Stimulated activated naive CD8-positive, alpha-beta T cell treated with anti-CD3 and anti-CD28 coated beads, Interleukin-15, amount 100 ng/mL, for 72 hours (primary cell): ENCODE results near the gene RNASE9.
"Not testable (repeated sequence)": the region's sequence is repeated elsewhere in the genome, so short reads cannot be mapped to it uniquely, and the experiment has no call there.

ENCODE experiments used
- ATAC-seq: fragments of 150-1000 bp; cut with Tn5 transposase; 2 replicates; pipeline ENCODE4 v1.10.0; 2021; ENCODE audit warnings: mild to moderate bottlenecking, moderate library complexity
- DNase-seq, 2 donors: peaks; one replicate each; pipeline ENCODE4 v3.0.0; 2021 to 2022
- H3K27ac Mint-ChIP-seq, 2 donors: one replicate each; pipeline ENCODE4 v1.8.0; 2022; ENCODE audit warnings: mild to moderate bottlenecking in 2 of 2, mixed read lengths in 2 of 2, moderate library complexity in 2 of 2
- H3K27me3 Mint-ChIP-seq: one replicate; pipeline ENCODE4 v1.8.0; 2022; ENCODE audit warnings: mixed read lengths
- H3K4me1 Mint-ChIP-seq: one replicate; pipeline ENCODE4 v1.8.0; 2022; ENCODE audit warnings: mild to moderate bottlenecking, mixed read lengths
- H3K4me3 Mint-ChIP-seq, 2 donors: one replicate each; pipeline ENCODE4 v1.8.0; 2022; ENCODE audit warnings: mild to moderate bottlenecking in 2 of 2, mixed read lengths in 2 of 2, moderate library complexity in 1 of 2
- H3K9me3 Mint-ChIP-seq, 2 donors: one replicate each; pipeline ENCODE4 v1.8.0; 2022; ENCODE audit warnings: mixed read lengths in 2 of 2

Gene RNASE9

DNA sequence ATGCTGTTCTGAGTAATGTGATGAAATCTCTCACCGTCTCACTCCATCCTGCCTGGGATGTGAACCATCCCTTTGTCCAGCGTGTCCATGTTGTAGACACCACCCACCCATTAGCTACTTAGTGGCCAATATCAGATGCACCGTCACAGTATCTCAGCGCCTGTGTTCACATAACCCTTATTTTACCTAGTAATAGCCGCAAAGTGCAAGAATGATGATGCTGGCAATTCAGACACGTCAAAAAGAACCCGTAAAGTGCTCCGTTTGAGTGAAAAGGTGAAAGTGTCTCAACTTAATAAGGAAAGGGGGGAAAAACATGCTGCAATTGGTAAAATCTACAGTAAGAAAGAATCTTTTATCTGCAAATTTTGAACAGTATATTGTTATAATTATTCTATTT, 52.5 kb downstream of the RNASE9 start:
- H3K4me1 Mint-ChIP-seq: no peaks in the 10 kb centered on the region
- no peaks in the 10 kb centered on the region for H3K9me3 Mint-ChIP-seq
- no peak overlapping the region for H3K4me3 Mint-ChIP-seq
- H3K27ac Mint-ChIP-seq: no peak overlapping the region
- no peak for ATAC-seq
- DNase-seq: no peak
- no peaks in the 10 kb centered on the region for H3K27me3 Mint-ChIP-seq

- not testable (repeated sequence) for ATAC-seq, H3K27ac Mint-ChIP-seq, DNase-seq, H3K4me3 Mint-ChIP-seq, H3K4me1 Mint-ChIP-seq, H3K9me3 Mint-ChIP-seq, H3K27me3 Mint-ChIP-seq
Observed at GRCh38 chr14:20507537-20507936, 53.3 kb downstream of the RNASE9 start.

GRCh38 chr14:20506752-20507151, 54.1 kb downstream of the RNASE9 start:
- DNase-seq, H3K27me3 Mint-ChIP-seq, H3K27ac Mint-ChIP-seq, H3K4me3 Mint-ChIP-seq, H3K4me1 Mint-ChIP-seq, H3K9me3 Mint-ChIP-seq, ATAC-seq: not testable (repeated sequence)

DNA sequence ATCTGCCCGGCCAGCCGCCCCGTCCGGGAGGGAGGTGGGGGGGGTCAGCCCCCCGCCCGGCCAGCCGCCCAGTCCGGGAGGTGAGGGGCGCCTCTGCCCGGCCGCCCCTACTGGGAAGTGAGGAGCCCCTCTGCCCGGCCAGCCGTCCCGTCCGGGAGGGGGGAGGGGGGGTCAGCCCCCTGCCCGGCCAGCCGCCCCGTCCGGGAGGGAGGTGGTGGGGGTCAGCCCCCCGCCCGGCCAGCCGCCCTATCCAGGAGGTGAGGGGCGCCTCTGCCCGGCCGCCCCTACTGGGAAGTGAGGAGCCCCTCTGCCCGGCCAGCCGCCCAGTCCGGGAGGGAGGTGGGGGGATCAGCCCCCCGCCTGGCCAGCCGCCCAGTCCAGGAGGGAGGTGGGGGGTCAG, 54.6 kb downstream of the RNASE9 start:
- not testable (repeated sequence) for ATAC-seq, H3K4me3 Mint-ChIP-seq, H3K27ac Mint-ChIP-seq, DNase-seq, H3K9me3 Mint-ChIP-seq, H3K4me1 Mint-ChIP-seq, H3K27me3 Mint-ChIP-seq
